GM18517 (cell line): ENCODE data around the gene HS6ST3.
"Not testable (repeated sequence)": the region's sequence is repeated elsewhere in the genome, so short reads cannot be mapped to it uniquely, and the experiment has no call there.

Experiments used
- ATAC-seq: cut with Tn5 transposase; IDR thresholded peaks from one replicate; pipeline ENCODE4 v1.9.1; 2021; ENCODE audit warnings: mild to moderate bottlenecking, moderate library complexity; ENCODE audit not compliant: unreplicated experiment

The HS6ST3 gene

DNA sequence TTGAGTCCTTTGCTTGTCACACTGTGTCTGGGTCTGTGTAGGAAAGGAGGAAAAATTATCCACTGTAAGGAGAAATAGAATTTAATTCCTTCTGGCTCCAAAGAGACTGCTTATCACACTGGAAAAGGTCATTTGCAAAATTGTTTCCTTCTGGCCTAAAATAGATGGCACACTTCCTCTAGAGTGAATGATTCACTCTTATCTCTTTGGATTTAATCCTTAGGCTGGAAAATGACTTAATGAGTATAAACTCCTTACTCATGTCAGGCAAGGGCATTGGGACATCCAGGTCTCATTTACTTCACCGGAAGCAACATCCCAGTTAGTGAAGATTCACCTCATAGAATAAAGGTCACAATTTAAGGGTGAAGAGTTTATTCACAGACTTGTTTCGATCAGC is 610.8 kb downstream of the HS6ST3 start:
- no peak for ATAC-seq

DNA sequence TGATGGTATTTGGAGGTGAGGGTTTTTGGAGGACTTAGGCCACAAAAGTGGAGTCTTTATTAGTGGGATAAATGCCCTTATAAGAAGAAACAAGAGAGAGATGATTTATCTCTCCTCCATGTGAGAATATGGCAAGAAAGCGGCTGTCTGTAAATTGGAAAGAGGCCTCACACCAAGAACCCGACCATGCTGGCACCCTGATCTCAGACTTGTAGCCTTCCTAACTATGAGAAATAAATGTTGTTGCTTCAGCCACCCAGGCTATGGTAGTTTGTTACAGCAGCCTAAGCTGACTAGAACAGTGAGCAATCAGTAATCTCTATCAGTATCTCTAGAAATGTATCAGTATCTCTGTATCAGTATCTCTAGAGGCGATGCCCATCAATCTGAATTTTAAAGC is 617.2 kb downstream of the HS6ST3 start:
- ATAC-seq, result no peak

DNA sequence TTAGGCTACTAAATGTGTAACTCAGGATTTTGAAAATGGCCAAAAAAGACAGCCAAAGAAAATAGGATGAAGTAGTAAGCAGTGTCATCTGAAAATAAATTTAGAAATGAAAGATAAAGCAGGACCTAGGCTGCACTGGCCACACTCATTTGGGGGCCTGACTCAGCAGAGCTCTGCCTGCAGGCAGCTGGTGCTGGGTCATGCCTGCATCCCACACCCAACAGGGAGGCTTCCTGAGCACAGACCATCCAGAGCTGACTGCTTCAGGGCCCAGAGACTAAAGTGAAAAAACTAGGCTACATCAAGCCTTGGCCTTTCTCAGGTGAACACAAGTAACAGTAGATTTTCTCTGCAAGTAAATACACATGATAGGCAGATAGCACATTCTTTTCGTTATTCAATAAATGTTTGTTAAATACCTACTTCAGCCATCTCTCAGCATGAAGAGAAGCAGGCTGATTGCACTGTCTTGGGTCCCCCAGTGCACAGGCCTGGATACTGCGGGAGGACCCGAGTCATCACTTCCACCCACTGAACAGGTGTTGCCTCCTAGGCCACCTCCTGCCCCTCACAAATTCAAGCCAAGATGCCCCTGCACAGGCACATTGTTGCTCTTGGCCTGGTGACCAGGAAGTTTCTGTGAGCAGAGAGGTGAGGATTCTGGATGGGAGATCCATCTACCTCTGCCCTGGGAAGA is 620.4 kb downstream of the HS6ST3 start:
- no peak for ATAC-seq

DNA sequence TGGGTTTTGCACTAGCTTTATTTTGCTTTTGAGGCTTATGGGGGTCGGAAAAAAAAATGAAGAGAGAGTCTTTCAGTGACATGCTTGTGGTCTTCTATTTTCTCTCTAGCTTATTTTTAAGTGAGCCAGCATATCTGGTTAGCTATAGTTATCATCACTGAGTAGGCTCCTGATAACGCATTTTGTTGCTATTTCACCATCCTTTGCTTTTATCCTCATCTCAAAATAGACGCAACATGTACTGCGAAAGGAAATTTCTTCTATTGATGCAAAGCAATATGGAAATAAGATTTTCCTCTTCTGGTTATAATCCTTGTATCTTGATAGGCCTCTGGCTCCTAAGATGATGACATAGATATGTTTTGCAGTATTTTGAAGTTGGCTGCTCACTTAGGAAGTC is 630.5 kb downstream of the HS6ST3 start:
- no peak for ATAC-seq

DNA sequence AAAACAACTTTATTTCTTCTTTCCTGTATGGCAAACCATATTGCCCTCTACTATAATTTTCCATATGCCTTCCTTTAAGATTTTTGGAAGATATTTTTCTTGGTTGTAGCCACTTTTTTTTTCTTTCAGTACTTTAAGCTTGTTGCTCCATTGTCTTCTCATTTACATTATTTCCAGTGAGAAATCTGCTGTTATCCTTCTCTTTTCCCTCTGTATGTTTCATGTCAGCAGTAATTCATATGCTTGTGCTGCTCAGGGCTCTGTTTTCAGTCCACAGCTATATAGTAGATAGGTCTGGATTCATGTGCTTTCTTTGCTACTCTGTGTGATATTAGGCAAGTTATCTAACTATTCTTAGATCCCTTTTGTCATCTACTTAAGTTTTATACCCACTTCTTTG is 636.7 kb downstream of the HS6ST3 start:
- ATAC-seq, result no peak

DNA sequence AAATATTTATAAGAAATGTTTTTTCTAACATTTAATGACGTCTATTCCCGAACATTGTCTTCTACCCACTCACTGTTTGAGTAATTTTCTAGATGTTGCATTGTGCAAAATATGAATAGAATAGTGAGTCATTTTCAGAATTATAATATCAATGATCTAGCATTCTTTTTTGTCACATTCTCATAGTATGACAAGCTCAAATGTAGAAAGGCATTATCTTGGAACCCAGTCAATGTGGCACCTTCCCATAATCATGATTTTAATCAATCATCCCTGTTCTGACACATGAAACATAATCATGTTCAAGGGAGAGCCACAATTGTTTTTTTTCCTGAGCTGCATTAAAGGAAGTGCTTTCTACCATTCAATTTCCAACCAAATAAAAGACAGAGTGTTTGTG is 638.6 kb downstream of the HS6ST3 start:
- ATAC-seq, result no peak

DNA sequence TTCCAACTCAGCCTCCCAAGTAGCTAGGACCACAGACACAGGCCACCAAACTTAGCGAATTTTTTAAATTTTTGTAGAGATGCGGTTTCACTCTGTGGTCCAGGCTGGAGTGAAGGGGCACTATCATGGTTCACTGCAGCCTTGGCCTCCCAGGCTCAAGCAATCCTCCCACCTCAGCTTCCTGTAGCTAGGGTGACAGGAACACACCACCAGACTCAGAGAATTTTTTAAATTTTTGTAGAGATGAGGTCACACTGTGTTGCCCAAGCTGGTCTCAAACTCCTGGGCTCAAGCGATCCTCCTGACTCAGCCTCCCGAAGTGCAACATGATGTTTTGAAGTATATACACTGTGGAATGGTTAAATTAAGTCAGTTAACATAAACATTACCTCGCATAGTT is 640.8 kb downstream of the HS6ST3 start:
- ATAC-seq, result no peak

DNA sequence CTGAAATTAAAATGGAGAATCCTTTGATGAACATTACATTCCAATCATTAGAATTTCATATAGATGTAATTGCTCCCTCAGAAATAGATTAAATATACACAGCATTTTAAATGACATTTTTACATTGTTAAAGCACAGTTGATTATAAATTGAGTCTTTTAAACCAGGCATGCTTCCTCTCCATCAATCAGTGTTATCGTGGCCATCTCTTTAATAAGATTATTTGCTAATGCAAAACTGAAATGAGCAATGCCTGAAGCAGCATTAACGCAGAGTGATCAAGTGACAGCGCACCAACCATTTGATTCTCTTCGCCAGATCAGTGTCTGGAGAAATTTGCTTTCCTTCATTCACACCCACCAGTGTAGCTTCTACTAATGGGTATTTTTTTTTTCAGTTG is 644.6 kb downstream of the HS6ST3 start:
- ATAC-seq, result no peak

DNA sequence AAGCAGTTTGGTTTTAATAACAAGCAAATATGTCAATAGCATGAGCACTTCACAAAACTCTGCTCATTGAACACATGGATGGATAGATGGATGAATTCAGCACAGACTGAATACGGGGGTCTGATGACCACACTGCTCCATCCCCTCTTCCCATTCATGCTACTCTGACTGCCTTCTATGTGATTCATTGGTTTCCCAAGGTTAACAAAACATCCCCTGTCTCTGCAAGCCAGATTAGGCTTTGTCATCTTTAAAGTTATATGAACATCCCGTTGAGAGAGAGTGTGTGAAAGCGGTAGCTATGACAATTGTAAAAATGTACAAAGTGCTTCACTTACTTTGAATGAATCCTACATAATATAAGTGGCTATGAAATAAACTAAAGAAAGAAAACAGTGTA is 651.9 kb downstream of the HS6ST3 start:
- no peak for ATAC-seq

DNA sequence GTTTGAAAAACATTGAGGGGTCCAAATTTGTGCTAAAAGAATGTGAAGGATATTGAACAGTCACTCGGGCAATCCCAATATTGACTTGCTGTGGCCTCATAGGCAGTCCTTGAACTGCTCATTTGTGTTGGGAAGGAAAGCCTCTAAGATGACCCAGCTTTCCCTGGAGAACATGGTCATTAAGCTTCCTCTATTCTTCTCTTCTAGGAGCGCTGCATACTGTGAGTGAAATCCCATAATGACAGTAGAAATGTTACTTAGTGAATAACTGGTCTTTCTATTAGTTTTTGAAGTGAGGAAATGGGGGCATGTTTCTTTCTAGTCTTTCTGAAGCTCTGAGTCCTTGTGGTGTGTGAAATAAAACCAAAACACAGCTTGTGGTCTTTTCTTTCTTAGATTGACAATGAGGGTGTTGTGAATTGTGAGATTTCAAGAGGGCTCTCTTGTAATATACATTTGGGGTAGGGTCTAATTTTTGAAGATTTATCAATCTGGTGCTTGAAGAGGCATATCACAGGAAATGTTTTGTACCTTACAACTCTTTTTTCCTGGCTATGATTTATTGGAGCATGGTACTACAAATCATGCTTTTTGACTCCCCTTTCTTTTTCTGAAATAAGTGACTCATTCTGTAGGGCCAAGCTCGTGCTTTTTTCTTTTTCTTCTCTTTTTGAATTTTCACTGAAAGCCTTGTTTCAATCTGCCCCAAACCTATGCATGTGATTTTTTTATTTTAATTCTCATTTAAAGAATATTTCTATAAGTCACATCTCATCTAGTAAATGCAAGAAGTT is 653.6 kb downstream of the HS6ST3 start:
- ATAC-seq, result no peak

DNA sequence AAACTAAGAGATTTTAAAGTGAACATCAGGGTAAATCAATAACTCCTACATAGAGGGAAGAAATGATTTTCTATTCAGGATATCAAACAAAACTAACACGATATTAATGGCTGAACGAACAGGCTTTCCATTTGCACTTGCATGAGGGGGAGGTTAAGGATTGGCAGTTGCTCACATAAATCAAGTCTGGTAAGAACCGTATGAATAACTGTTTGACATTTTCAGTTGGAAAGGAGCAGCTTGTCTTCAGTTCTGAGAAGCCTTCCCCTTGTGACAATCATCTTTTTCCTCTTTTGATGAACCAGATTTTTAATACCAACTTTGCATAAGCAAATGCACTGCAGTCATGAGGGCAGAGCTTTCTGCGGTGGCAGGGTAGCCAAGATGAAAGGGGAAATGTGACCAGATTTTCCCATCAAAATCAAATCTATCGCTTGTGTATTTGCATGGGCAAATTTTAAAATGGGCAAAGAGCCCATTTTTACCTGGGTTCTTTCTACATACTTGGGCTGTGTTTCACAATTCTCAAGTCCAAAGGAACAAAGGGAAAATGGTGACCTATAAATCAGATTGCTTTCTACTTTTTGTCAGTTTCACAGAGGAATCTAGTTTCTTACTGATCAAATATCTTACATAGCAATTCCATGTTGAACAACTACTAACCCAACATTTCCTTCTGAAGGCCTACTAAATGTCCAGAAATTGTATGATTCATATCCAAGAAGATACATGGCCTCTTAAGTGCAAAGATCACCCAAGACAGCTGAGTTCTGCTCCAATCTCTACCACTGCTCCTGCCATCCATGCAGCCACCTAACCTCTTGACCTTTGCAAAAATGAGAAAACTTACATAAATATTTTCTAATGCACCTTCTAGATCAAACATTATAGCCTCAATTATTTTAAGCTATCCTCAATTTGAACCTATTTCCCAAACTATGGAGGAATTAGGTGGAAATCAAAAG is 654.7 kb downstream of the HS6ST3 start:
- ATAC-seq, result no peak

DNA sequence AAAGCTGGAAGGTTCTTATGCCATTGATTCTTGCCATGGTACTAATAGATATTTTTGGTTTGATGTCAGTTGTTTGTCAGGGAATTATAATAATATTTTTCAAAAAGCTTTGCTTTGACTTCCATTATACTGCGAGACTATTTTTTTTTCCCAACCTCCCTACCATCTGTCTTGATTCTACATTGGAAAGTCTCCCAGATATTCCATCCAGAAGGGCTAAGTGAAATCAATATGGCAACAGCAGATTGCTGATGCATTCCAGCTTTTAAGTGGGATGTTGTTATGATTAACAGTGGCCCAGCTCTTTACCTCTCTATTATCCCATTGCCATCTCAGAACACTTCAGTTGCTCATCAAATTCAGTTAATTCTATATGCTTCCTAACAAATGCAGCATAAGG is 657.0 kb downstream of the HS6ST3 start:
- ATAC-seq, result no peak

DNA sequence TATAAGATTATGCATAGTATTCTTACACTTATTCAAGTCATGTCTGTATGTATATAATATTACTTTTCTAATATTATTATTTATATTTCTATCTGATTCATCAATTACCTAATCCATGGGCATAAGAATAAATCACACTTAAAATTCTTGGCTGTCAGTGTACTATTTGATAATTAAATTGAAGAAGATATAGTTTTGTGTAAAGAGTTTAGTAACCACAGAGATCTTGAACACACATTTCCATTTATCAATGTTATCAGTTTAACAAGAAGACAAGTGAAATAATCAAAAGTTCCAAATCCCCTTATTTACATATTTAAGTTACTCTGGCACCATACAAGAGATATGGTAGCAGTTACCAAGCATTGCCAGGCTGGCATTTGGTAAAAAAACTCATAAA is 659.9 kb downstream of the HS6ST3 start:
- ATAC-seq, result no peak

DNA sequence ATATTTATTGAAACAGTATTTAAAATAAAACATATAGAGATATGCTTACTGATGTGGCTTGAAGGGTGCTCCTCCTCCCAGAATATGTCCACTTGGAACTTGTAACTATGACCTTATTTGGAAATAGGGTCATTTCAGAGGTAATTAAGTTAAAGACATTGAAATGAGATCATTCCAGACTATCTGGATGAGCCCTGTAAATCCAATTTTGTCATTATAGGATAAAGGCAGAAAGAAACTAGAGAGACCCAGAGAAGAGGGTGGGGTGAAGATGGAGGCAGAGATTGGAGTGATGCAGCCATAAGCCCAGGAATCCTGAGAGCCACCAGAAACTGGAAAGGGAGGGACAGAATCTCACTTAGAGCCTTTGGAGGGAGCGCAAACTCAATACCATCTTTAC is 661.2 kb downstream of the HS6ST3 start:
- ATAC-seq, result no peak

DNA sequence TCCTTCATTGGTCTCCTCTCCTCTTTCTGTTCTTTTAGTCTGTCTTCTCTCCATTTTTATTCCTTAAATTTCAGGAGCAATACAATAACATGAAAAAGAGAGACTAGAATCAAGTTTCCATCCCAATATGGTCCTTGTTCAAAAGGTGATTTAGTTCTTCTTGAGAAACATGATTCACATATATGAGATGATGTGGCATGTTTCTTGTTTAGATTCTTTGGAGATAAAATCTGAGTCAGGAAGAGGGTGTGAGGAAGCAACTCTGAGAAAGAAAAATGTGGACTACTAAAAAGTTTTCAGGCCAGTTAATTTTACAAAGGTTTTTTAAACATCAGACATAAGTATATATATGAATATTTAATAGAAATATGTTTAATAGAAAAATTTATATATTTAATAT is 673.0 kb downstream of the HS6ST3 start:
- ATAC-seq, result no peak

DNA sequence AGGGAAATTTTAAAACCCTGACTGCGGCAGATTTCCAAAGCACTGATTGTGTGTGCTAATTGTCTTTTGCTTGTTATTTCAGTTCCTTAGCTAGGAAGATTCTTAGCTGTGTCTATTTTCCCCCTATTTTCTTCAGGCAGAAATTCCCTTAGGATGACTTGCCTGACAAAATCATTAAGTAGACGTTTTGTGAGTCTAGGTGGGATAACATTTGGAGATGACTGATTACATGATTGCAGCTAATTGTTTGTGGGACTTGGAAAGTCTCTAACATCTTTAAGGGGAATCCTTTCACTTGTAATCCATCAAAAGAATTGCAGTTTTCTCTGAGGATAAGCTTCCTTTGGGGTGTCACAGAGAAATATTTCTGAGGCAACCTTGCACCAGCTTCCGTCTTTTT is 676.4 kb downstream of the HS6ST3 start:
- ATAC-seq, result no peak

DNA sequence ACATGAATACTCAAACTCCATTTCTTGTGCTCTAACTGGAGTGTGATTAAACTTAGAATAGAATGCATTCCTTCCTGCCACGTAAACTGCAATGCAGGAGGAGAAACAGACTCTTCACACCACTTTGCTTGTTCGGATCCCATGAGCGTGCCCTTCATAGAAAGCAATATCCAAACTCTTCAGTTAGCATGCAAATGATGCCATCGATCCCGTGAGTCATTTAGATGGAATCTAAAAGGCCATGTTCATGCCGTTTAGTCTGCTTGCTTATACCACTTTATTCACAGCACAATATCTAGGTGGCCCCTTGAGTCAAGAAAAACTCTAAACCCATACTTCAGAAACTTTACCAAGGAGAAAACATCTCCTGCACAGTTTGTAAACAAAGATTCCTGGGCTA is 678.6 kb downstream of the HS6ST3 start:
- ATAC-seq, result no peak

DNA sequence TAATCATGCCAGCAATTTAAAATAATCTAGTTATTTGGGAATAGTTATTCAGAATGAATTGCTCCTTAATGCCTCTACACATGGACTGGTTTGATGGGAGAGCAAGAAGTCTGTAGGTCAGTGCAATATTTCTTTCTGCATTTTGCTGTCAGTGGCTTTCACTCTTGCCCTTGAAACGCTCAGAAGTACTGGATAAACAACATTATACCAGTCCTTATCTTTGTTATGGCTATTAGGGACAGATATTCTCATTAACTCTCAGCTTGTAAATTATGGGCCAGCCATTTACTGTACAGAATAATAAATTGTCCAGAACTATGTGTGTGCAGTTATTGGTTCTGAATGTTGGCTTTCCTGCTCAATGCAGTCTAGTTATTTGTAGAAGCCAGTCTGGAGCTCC is 680.0 kb downstream of the HS6ST3 start:
- ATAC-seq, result no peak

DNA sequence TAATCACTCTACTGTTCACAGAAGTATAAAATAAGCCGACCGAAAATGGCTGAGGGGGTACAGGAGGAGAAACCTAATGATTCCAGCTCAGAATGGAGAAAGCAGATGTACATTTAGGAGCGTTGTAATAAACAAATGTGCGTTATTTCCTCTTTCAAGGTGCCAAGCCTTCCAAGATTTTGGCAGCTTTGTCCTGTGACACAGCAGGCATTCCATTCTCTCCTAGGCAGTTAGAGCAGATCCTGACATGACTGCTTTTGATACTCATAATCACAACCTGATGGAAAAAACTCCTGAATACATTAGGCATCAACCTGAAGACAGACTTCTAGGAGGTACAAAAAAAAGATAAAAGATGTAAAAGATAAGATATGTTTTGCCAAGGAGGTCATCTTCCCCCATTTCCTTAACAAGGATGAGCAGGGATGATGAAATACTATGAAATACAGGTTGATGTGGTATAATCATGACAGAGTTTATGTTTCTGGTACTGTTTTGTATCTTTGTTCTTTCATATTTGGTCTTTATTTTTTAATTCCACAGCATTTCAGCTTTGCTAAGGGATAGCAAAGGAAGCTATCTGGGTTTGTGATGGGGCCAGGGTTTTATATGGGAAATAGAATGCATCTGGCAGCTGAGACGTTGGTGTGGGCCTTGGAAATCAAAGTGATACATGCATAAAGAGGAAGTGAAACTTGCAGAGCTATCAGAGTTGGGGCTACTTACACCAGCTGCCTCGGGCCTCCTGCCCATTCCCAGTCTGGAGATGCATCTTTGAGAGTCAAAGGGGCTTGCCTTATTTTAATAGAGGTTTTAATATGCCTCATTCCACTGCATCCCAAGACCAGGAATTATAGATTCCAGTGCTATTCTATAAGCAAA is 681.8 kb downstream of the HS6ST3 start:
- ATAC-seq, result peak; percentile 95

DNA sequence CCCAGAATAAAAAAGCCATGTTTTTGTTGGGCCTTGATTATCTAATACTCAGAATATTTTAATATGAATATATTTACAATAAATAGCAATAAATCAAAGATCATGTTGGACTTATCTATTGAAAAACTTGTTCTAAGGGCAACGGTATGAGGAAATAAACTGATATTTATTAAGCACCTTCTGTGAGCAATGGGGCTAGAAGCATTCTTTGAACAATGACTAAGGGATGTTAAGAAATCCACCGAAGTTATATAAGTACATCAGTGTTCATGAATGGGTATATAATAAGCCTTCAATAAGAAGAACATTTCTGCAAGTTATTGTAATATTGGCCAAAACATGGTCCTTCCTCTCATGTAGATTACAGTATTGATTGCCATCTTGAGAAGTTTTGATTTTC is 682.5 kb downstream of the HS6ST3 start:
- ATAC-seq, result no peak

DNA sequence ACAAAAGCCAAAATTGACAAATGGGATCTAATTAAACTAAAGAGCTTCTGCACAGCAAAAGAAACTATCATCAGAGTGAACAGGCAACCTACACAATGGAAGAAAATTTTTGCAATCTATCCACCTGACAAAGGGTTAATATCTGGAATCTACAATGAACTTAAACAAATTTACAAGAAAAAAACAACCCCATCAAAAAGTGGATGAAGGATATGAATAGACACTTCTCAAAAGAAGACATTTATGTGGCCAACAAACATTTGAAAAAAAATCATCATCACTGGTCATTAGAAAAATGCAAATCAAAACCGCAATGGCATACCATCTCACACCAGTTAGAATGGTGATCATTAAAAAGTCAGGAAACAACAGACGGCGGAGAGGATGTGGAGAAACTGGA is 688.4 kb downstream of the HS6ST3 start:
- ATAC-seq, result not testable (repeated sequence)
